Left colon (tissue), 2 donors: ENCODE measurements around the gene ITCH. TPM values are rescaled to one million over a fixed set of nuclear protein-coding genes. Genes with fewer than 3 reads are reported as not detected.

ENCODE experiments used
- ATAC-seq: fragments of 200-7000 bp; cut with Tn5 transposase; one replicate; pipeline ENCODE4 v1.9.1; 2020; ENCODE audit warnings: mild to moderate bottlenecking, moderate library complexity
- DNase-seq, 2 donors: peaks; one replicate each; pipeline ENCODE4 v3.0.0-alpha.2; 2020
- intact Hi-C, 2 donors: fragments of 100-400 bp; cut with DNase I in 1 of 2; cut with micrococcal nuclease in 1 of 2; formaldehyde crosslinking; loops; one replicate each; pipeline versions ENCODE4 v1.11.2 to v1.14.0; 2022; cut with DNase I, micrococcal nuclease
- total RNA-seq, 2 donors: library from RNA; stranded (reverse); fragmentation: NEBNext Ultra II Directional; extraction: Animal tissue kit (Norgen Biotek cat#: 25700); gene quantifications; one replicate each; pipeline ENCODE4 v1.2.1, GENCODE V29; 2021
- donor health status: DM: no; HTN: no; CAD: no.
- donor health status: DM: yes; HTN: yes; CAD: no.

The ITCH gene
- total RNA-seq, 2 donors from 2014 or later = 69.6 to 78.3 TPM

DNA sequence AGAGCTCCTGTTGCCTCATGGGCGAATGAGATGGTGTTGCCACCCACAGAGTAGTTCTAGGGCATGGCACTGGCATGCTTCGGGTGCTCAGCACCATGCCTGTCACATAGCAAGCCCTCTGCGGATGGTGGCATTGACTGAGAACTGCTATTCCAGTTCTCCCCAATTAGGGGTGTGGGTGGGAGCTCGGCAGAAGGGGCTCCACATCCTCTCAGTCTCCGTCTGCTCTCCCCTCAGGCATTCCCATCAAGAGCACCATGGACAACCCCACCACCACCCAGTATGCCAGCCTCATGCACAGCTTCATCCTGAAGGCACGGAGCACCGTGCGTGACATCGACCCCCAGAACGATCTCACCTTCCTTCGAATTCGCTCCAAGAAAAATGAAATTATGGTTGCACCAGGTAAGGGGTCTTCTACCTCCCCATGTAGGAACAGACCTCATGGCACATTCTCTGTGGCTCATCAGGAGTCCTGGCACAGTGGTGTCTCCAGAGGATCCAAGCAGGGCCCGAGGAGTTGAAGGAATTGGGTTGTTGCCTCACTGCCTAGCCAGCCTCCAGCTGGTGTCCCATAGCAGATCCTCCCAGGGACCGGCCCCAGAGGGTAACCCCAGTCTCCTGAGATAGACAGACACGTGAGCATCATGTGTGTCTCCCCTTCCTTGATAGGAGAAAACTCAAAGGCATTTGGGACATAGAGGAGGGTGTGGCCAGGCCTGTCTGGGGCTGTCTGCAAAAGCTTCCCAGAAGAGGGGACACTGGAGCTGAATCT lies 171.5 kb downstream of the ITCH start:
- peak in 1 of 2 donors; percentile 16 for DNase-seq
- intact Hi-C loops = no loop called here
- ATAC-seq = no peak

DNA sequence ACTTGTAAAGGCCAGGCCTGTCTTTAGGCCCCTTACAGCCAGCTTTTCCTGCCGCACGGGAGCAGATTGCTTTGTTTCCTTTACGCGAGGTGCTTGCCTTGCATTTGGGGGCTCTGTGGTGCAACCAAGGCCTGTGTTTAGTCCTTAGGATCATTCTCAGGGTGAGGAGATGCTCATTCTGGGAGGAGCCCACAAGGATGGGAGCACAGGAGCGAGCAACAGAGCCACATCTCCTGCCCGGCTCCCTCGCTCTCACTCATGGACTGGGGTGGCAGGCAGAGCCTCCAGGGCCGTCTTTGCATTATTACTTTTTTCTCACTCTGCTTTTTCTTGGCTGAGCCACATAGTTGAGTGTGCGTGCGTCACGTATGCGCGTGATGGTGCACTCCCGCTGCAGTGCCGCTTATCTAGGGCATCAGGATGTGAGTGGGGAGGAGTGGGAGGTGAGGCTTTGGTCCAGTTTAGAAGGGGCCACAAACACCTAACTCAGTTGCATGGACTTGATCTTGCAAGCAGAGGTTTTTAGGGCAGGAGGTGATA lies 172.3 kb downstream of the ITCH start:
- DNase-seq = no peak
- intact Hi-C loops = no loop called here
- ATAC-seq = no peak

DNA sequence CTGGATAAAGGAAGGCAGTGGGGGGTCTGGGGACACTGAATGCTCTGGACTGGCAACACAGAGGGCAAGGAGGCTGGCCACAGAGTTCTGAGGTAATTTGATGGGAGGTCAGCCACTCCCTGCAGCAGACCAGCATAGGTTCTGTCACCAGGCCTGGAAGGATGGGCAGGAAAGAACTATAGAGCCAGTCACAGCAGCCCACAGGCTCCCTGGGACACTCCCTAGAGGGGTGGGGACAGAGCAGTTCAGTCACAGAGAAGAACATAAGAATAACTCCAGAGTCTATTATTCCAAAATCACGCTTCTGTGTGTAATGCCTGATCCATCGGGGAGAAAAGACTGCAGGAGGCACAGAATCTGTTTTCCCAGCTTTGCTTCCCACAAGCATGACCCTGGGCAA lies 172.8 kb downstream of the ITCH start:
- ATAC-seq = peak; percentile 24
- no peak for DNase-seq
- intact Hi-C loops = no loop called here

DNA sequence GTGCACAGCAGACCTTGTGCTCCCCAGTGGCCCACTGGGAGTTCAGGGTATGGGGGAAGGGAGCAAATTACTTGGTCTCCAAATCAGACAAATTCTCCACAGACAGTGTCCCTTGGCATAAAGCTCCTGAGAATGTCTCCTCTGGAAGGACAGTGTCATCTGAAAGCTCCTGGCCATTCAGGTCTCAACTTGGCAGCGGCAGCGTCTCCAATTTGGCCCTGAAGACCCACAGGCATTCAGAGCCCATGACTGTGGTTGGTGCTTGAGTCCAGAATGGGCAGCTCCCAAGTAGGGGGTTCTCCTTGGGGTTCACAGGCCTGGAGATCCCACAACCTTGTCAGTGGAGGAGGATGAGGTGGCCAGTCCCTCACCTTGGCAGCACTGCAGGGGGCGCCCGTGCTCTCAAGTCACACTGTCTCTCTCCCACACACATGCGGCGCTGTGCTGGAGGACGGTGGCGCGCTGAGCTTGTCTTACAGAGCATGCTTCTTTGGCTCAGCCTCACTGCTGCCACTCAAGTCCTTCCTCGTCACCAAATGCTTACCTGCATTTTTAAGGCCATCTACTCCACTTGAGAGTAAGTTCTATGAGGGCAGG lies 173.8 kb downstream of the ITCH start:
- intact Hi-C loops = no loop called here
- DNase-seq (peak in 1 of 2 donors; percentile 79), ATAC-seq (peak; percentile 83)

DNA sequence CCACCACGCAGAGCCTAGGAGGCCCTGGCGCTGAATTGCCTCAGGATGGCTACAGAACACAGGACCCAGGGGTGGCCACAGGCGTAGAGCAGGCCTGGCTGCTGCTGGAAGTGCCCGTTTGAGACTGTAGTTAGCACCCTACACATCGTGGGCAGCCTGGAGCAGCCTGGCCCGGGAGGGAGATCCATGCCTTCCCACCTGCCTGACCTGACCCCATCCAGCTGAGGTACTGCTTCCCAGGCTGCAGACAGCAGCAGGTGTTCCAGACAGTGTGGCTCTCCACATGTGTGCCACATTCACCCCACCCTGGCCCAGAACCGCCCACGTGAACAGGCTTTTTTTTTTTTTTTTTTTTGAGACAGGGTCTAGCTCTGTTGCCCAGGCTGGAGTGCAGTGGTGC lies 174.6 kb downstream of the ITCH start:
- ATAC-seq (no peak), DNase-seq (no peak)
- intact Hi-C loops = no loop called here

DNA sequence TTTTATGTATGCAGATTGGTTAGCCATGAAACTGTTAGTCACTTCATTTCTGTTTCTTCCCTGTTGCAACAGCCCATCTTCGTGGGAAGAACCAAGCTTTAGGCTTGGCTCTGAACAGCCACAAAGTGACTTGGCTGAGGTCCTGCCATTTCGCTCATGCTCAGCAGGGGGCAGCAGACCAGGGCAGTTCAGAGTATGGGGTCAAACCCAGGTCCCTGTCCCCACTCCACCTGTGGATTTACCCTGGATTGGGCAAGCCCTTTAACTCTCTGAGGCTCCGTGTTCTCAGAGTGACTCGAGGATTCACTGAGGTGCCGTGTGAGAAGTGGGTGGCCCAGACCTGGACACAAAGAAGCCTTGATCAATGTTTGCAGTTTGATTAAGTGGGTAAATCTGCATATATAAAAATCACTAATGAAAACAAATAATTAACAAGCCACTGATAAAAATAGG lies 175.6 kb downstream of the ITCH start:
- DNase-seq = peak in 1 of 2 donors; percentile 60
- intact Hi-C loops = no loop called here
- peak; percentile 37 for ATAC-seq

DNA sequence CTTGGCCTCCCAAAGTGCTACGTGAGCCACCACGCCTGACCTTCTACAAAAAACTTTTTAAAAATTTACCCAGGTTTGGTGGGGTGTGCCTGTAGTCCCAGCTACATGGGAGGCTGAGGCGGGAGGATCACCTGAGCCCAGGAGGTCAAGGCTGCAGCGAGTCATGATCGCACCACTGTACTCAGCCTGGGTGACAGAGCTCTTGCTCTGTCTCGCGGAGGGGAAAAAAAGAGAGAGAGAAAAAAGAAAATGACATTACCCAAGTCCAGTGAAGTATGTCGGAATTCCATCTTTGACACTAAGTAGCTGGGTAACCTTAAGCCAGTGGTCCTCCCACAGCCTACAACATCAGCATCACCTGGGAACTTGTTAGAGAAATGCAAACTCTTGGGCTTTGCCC lies 176.7 kb downstream of the ITCH start:
- intact Hi-C loops = no loop called here
- no peak for ATAC-seq
- DNase-seq = no peak

DNA sequence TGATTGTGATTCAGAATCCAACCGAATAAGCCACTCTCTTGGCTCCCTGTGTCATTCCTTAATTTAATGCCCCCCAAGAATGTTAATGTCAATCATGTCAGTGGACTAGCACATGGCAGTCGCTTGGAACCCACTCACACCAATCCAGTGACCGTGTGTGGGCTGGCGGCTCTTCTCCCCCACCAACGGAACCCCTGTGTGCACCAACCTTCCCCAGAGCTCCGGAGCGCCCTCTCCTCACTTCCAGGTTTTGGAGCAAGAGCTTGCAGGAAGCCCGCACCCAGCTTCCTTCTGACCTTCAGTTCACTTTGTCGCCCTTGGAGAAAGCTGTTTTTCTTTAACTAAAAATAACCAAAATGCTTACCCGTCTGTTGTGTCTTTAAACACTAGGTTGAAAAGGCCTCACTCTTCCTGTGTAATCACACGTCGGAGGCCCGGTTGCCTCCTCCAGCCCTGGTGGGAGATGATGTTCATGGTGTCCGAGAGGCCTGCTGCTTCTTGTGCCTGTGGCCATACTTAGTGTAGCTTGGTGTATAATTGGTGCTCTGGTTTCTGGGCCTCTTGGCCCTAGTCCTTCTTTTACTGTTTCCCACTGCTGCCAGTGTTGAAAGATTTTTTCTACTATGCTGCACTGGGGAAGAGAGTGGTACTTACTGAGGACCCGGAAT lies 177.7 kb downstream of the ITCH start:
- ATAC-seq = no peak
- DNase-seq = no peak
- intact Hi-C loops = no loop called here

DNA sequence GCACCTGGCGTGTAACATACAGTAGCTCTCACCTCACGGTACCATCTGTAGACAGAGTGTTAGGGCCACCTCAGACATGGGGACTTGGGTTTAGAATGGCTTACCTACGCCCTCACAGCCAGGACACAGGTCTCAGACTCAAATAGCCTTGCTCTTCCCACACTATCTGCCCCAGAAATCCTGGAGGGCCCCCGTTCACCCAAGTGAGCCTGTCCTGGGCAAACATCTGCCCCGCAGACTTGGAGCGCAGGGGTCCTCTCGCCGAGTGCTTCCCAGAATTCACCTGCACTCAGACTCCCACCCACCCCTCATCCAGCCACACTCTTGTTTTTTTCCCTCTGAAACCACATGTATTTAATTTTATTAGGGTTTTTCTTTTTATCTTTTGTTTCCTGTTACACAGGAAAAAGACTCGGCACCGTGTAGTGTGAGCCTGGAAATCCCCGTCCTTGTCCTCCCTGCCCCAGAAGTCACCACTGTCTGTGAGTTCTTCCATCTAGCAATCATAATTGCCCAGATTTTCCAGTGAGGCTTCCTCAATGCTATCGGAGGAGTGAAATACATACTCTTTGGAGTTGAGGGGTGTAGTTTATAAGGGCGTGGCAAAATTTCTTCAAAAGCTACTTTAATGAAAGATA lies 178.3 kb downstream of the ITCH start:
- DNase-seq = no peak
- intact Hi-C loops = no loop called here
- no peak for ATAC-seq

DNA sequence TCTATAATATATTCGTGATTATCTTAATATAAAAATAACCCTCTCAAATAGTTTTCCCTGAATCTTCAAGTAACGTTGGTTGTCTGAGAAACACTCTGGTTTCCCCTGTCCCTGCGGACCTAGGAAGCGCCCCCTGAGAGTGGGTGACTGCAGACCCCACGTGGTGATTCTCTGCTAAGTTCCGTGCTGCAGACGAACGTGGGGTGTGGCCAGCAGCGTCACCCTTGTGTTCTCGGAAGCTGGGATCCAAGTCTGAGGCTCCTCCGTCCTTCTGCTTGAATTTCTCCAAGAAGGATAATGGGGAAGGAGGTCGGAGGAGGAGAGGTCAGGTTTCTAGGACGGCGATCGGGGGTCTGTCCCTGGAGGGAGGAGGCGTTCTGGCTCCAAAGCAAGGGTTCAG lies 178.8 kb downstream of the ITCH start:
- intact Hi-C loops = no loop called here
- DNase-seq (no peak), ATAC-seq (no peak)

DNA sequence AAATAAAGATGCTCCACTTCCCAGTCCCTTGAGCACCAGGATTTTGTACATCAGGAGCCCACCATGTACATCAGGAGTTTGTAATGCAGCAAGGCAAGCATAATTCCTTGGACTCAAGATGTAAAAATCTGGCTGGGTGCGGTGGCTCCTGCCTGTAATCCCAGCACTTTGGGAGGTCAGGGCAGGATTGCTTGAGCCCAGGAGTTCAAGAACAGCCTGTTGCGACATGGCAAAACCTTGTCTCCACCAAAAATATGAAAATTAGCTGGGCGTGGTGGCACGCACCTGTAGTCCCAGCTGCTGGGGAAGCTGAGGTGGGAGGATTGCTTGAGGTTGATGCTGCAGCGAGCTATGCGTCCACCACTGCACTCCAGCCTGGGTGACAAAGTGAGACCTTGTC lies 179.4 kb downstream of the ITCH start:
- intact Hi-C loops = no loop called here
- ATAC-seq = no peak
- no peak for DNase-seq

DNA sequence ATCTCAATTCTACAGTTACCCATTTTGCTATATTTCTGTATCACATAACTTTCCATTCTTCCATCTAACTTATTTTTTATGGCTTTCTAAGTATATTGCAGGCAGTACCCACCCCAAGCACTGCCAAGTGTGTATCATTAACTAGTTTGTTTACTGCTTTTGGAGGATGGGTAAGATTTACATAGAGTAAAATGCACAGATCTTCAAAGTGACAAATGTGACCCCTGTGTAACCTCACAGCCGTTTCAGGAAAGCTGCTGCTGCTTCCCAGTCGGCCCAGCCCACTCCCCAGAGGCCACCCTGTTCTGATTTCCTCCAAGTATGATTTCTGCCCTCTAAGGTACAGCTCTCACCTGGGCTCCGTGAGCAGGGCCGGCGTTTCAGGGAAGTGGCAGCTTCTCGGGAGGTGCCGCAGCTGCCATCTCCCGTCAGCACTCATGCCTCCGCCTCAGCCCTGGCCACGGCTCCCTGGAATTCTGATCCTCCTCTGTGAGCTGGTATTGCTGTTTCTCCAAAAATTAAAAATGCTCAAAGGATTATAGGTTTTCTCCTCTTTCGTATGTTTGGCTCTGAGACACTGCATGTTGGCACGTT lies 180.5 kb downstream of the ITCH start:
- intact Hi-C loops = no loop called here

DNA sequence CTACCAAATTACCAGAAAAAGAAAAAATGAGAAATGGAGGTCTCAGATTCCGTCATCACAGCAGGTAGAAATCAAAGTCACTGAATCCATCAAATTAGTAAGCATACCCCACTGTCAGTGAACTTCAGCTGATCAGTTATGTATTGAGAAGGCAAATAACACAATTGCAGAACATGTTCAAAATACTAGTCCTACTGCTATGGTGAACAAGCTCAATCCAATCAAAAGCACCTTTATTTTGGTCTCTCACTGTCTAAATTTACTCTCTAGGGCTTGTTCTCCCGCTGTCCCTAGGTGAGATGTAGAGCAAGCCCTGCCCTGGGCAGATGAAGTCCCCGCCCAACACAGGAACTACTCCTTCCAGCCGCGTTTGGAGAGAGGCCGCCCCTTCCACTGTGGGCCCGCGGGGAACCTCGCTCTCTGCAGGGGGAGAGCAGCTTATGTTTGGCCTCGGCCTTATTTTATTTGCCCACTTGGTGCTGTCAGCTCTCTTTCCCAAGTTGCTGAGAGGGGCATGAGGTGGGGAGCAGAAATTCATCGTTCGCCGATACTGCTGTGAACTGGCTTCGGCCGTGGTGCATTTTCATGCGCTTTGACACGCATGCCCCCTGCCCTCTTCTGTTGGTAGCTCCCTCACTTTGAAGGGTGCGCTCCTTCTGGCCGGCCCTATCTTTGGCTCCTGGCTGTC lies 181.2 kb downstream of the ITCH start:
- intact Hi-C loops = no loop called here
- DNase-seq = no peak
- ATAC-seq = peak; percentile 57

More for the DNA sequence above, 180.5 kb downstream of the ITCH start:
- ATAC-seq = peak; percentile 55
- peak in 1 of 2 donors; percentile 51 for DNase-seq

DNA sequence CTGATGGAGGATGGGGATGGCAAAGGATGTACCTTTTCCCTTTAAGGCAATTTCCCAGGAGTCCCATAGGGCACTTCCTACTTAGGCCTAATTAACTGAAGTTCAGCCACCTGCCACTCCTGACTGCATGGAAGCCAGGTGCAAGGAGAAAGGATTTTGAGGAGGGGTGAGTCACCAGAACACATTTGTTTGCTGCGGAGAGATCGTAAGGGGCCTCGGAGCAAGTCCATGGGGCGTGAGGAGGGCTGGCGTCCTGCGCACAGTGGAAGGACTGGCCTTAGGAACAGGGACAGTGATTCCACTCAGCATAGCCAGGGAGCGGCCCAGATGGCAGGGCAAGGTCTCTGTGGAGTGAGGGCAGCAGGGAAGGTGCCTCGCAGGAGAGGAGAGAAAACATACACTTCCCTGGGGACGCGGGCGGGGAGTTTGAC lies 183.7 kb downstream of the ITCH start:
- intact Hi-C loops = no loop called here
- peak; percentile 81 for ATAC-seq
- DNase-seq = peak; percentile 46 to 66

DNA sequence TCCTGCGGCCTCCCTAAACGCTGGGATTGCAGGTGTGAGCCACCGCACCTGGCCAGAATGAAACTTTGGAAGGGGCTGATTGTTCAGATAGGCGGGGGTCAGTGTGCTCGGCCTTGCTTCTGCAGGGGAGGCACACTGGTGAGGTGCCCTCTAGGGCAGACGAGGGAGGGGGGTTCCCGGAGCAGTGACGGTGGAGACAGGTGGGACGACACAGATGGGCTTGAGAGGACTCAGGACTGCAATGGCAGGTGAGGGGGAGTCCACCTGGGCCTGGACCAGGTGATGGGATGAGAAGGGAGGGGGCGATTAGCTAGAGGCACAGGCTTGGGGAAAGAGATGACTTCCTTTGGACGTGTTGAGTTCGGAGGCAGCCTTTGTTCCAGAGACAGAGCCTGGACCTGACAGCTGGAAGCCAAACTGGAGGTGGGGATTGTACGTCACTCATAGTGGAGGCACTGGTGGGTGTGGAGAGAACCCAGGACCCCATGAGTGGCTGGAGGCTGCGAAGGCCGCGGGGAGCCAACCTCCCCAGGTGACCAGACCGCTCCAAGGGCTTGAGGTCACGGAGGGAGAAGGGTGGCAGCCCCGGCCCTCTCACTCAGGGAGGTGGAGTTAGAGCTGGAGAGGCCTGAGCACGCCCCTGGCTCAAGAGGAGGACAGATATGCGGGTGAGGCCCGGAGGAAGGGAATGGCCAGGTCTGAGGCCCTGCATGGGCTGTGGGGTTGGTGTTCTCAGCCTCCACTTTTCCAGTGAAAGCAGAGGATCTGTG lies 185.0 kb downstream of the ITCH start:
- DNase-seq = no peak
- no peak for ATAC-seq
- intact Hi-C loops = no loop called here

DNA sequence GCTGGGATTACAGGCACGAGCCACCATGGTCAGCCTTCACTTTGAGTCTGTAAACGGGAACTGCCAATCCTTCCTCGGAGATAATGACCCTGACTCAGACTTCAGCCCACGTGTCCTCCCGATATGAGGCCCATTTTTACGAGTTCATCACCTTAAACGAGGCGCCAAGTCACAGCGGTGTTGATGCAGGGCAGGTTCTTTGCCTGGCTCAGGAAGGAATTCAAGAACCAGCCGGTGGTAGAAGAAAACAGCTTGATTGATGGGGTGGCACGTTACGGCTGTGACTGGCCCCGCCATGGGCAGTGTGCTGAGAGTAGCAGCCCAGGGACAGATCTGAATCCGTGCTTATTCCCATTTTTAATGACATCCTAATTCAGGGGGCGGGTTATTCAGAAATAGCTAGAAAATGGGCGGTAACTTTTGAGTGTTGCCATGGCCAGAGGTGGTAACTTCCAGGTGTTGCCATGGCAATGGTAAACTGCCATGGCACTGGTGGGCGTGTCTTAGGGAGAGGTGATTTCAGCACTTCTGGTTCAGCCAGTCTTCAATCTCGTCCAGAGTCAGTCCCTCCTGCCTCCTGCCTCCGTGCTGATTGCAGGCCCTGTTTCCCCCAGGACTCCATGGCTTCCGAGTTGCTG lies 186.3 kb downstream of the ITCH start:
- peak in 1 of 2 donors; percentile 52 for DNase-seq
- intact Hi-C loops = no loop called here
- ATAC-seq = peak; percentile 35

DNA sequence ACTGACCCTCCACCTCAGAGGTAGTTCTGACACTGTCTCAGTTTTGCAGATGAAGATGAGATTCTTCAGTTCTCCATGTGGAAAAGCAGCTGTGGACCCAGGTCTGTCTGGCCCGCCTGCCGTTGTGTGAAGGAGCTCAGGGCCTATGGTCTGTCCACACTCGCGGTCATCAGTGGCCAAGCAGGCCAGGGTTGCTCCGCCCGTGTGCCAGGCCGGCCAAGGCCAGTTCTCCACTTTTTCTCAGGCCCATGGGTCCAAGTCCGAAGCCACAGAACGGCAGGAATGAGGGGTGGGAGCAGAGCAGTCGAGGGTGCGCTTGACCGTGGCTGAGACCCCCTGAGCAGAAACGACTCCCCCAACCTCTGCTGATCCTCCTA lies 186.8 kb downstream of the ITCH start:
- no peak for ATAC-seq
- no peak for DNase-seq
- intact Hi-C loops = no loop called here
